SH-SY5Y (cell line): Measurements from ENCODE around the gene MYO1D.

Source experiments
- GATA2 ChIP-seq: IDR thresholded peaks from 2 replicates; pipeline ENCODE4 v1.6.1; 2011; ENCODE audit warnings: mild to moderate bottlenecking, low read depth, low read length
- GATA3 ChIP-seq: IDR thresholded peaks from 2 replicates; pipeline ENCODE4 v1.6.1; 2011; ENCODE audit warnings: low read depth, mild to moderate bottlenecking, low read length, moderate library complexity

DNA sequence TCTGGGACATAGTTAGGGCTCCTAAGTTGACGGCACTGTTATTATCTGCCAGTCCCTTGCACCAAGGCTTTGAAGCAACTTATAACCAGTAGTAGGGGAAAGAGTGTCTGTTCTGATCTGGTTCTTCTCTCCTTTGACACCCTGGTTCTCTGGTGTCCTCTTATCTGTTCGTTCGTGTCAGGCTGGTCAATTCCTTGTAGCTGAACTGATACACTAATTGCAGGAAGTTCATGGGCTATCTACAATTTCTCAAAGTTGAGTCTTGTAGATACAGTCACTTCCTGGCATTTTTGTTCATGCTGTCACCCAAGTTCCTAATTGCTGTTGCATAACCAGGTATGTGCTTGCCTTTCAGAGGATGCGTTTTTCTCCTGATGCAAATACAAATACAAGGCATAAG, 17.3 kb upstream of the MYO1D start:
- TF ChIP-seq GATA3, result no peak
- no peak for TF ChIP-seq GATA2
